Dendritic cell treated with granulocyte-macrophage colony-stimulating factor and Interleukin-4, amounts not matched to agents 40 ng/mL and 50 ng/mL, for 4 days (primary cell): Measurements from ENCODE around the gene CCDC192.
"Not testable (repeated sequence)": the region's sequence is repeated elsewhere in the genome, so short reads cannot be mapped to it uniquely, and the experiment has no call there.

Source experiments
- H3K27ac Mint-ChIP-seq: one replicate; pipeline ENCODE4 v1.8.0; 2022; ENCODE audit warnings: mild to moderate bottlenecking, mixed read lengths
- H3K27me3 Mint-ChIP-seq: one replicate; pipeline ENCODE4 v1.8.0; 2022; ENCODE audit warnings: mild to moderate bottlenecking, mixed read lengths
- H3K36me3 Mint-ChIP-seq: one replicate; pipeline ENCODE4 v1.8.0; 2022; ENCODE audit warnings: low read depth, mixed read lengths
- H3K4me1 Mint-ChIP-seq: one replicate; pipeline ENCODE4 v1.8.0; 2022; ENCODE audit warnings: low read depth, mixed read lengths
- H3K4me3 Mint-ChIP-seq: one replicate; pipeline ENCODE4 v1.8.0; 2022; ENCODE audit warnings: mild to moderate bottlenecking, moderate library complexity, mixed read lengths
- H3K9me3 Mint-ChIP-seq: one replicate; pipeline ENCODE4 v1.8.0; 2022; ENCODE audit warnings: mixed read lengths
- intact Hi-C: fragments of 100-400 bp; cut with micrococcal nuclease; formaldehyde crosslinking; loops from one replicate; pipeline ENCODE4 v1.15.0; 2022

CCDC192 gene, protein sequence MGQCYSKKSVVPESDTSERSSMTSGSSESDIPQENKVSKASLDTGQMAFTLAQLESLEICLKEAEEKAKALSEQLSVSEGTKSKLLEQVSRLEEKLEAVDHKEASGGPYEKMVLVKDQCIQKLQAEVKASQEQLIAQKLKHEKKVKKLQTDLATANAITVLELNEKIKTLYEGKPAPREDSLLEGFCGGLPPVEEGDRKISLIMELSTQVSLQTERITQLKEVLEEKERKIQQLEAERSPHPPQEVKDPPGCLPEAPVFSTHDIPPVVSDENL

DNA sequence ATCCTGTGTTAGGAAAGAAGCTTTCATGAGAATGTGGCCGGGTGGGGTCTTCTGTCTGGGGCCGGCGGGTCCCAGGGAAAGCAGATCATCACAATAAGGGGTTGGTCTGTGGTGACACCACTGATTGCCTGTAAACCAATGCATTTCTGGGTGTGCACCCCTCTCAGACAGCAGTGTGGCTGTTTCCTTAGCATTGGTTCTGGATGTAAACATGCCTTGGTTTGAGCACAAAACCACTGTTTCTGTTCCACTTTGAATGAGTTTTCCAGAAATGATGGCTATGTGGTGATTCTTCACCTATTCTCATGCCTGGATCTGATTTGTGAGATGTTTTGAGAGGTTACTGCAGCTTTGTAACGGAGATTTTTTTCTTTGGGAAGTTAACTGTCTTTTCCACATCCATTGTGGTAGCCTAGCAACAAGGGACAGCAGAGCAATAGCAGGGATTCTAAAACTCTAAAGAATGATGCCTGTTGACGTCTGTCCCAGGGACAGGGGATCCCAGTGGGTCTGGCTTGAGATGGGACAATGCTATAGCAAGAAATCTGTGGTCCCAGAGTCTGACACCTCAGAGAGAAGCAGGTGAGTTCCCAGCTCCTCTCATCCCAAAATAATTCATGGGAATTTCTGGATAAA, at the start of gene CCDC192:
Gene CCDC192, plus strand, starts transcription at position 466 of the 636 bp plus-strand sequence. Its CDS starts 55 bp downstream, at position 521.
- Mint-ChIP-seq H3K4me1 (peaks cover 6% of the 10 kb centered on the region), H3K36me3 (no peaks in the 10 kb centered on the region), H3K9me3 (no peaks in the 10 kb centered on the region), H3K27me3 (no peaks in the 10 kb centered on the region), H3K4me3 (no peak within 1 kb of the TSS), H3K27ac (no peak within 1 kb of the TSS)
- intact Hi-C loops = no loop called here

DNA sequence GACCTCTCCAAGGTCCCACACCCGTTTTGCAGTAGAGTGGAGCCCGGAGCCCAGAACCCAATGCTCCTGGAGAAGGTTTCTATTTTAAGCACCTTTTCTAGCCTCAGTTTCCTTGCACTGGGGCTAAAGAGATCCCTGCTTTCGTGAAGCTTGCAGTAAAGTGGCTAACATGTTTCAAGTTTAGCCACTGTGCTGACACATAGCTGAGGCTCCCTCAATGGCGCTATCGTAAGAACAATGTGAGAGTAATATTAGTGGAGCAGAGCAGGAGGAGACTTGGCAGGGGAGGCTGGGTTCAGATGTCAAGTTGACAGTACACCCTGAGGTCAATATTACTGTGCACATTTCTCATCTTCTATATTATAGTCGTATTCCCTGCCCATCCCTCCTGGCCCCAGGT, 46.4 kb upstream of the CCDC192 start:
- Mint-ChIP-seq H3K9me3 (no peaks in the 10 kb centered on the region), H3K36me3 (no peaks in the 10 kb centered on the region), H3K27me3 (no peaks in the 10 kb centered on the region), H3K4me3 (no peak overlapping the region), H3K27ac (no peak overlapping the region), H3K4me1 (no peaks in the 10 kb centered on the region)
- intact Hi-C loops = no loop called here

DNA sequence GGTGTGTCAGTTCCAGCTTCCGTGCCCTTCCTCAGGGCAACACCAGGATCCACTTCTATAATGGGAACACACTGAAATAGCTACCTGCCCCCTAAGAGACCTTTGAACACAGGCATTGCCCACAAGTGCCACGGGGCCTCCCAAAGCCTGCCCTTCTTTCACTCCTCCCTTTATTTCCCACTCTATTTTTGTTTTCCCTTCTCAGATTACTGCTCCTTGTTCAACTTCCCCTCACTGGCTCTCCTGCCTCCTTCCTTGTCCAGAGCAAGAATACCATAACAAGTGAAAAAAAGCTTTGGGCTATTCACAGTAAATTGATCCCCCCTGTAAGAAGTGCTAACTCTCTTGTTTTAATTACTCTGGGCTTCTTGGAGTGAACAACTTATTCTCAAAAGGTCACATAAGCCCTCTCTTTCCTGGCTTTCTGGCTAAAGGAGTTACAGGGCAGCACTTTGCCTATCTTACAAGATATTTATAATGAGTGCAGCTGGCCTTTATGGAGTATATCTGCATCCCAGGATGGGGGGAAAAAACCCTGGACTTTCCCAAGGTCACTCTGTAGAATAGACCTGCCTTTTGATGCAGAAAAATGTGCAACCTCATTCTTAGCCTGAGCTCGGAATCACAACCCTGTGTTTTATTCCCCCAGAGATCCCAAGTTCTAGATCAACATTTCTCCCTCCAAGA, 43.0 kb upstream of the CCDC192 start:
- Mint-ChIP-seq H3K36me3 (no peaks in the 10 kb centered on the region), H3K4me3 (no peak overlapping the region), H3K4me1 (no peaks in the 10 kb centered on the region), H3K27ac (no peak overlapping the region), H3K27me3 (no peaks in the 10 kb centered on the region), H3K9me3 (no peaks in the 10 kb centered on the region)
- intact Hi-C loops = no loop called here

DNA sequence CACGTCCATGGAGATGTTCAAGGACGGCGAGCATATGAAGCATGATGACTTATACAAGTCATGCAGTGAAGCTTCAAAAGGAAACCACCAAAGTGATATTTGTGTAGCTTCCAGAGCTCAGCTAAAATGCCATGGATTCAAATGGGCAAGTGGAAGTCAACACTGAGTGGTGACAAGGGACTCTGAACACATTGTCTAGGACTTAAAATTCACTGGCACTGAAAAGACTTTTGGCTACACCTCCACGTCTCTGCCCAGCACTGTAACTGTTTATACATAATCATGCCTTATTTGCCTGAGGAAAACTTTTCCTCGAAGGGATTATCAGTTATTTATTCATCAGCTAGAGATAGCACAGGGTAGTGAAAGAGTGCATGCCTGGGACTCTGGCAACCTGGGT, 39.1 kb upstream of the CCDC192 start:
- Mint-ChIP-seq H3K9me3 (no peaks in the 10 kb centered on the region), H3K4me3 (no peak overlapping the region), H3K36me3 (no peaks in the 10 kb centered on the region), H3K4me1 (no peaks in the 10 kb centered on the region), H3K27ac (no peak overlapping the region), H3K27me3 (no peaks in the 10 kb centered on the region)
- intact Hi-C loops = no loop called here

DNA sequence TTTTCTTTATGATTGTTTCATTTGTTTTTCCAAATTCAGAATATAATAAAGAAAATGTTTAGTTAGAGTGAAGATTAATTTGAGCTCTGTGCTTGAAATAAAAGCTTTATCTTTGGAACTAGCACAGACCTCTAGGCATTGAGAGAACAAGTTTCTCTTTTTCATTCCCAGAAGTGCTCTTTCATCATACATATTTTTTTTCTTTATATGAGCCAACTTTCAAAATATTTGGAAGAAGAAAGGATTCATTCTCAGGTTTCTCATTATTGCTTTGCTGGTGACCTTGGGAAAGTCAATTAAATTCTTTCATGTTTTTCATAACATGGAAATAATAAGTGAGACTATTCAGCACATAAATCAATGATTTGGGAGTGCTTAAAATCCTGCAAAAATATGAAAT, 37.5 kb upstream of the CCDC192 start:
- intact Hi-C loops = no loop called here
- no peak overlapping the region for H3K27ac Mint-ChIP-seq

DNA sequence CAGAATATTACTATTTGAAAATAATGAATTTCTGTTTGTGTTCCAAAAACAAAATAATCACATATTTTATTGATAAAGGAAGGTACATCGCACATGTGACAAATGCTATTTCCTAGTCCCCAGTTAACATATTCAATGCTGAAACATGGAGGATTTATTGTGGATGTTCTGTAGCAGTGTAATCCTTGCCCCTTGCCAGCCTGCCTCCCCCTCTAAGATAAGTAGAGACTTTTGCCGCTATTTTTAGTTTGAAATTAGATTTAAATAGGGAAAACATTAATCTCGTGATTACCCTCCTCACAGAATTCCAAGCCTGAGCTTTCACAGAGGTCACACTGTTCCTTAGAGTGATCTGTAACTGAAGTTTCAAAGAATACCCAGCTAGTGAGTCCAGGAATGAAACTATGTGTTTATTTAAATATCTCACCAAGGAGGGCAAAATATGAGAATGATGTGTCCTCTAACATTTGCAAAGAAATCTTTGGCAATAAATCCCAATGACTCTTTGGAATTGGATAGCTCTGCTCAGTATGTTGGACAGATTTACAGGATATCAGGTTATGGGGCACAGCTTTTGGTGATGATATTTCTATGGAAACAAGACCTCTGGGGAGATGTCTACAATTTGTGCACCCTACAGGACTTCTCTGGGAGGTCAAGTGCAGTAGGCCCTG, 37.0 kb upstream of the CCDC192 start:
- Mint-ChIP-seq H3K4me1 (no peaks in the 10 kb centered on the region), H3K4me3 (no peak overlapping the region), H3K9me3 (no peaks in the 10 kb centered on the region), H3K27me3 (no peaks in the 10 kb centered on the region), H3K27ac (no peak overlapping the region), H3K36me3 (no peaks in the 10 kb centered on the region)
- intact Hi-C loops = no loop called here

More for the DNA sequence above, 37.5 kb upstream of the CCDC192 start:
- no peaks in the 10 kb centered on the region for H3K36me3 Mint-ChIP-seq
- no peaks in the 10 kb centered on the region for H3K27me3 Mint-ChIP-seq
- H3K4me3 Mint-ChIP-seq = no peak overlapping the region
- H3K9me3 Mint-ChIP-seq = no peaks in the 10 kb centered on the region
- H3K4me1 Mint-ChIP-seq = no peaks in the 10 kb centered on the region

DNA sequence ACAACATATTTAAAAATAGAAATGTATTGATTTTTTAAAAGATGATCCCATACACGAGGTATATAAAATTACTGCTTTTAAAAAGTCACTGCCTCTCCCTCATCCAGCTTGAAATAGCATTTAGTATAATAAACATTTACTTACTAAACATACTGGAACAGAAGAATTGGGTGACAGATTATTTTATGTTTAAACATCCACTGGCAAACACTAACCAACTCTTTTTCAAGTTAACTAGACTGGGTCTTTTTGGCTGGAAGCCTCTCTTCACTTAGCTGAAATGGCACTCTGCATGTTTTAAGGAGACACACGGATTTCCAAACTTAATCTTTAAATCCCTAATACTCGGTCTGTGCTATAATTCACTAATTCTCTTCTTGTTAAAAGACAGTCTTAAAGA, 35.3 kb upstream of the CCDC192 start:
- Mint-ChIP-seq H3K36me3 (no peaks in the 10 kb centered on the region), H3K4me3 (no peak overlapping the region), H3K27me3 (no peaks in the 10 kb centered on the region), H3K4me1 (no peaks in the 10 kb centered on the region), H3K27ac (no peak overlapping the region), H3K9me3 (no peaks in the 10 kb centered on the region)
- intact Hi-C loops = no loop called here

DNA sequence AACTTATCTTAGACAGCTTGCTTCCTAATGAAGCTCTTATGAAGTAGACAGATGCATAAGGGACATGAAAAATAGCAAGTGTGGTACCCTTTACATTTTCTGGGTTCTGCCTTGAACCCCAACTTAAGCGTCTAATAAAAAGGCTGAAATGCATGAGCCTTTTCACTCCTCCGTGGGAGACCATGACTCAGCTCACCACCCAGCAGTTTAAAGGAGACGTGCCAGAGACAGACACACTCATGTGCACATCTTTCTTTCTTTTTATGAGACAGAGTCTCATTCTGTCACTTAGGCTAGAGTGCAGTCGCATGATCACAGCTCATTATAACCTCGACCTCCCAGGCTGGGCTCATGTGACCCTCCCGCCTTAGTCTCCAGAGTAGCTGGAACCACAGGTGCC, 32.0 kb upstream of the CCDC192 start:
- no peaks in the 10 kb centered on the region for H3K36me3 Mint-ChIP-seq
- intact Hi-C loops = no loop called here
- no peaks in the 10 kb centered on the region for H3K27me3 Mint-ChIP-seq
- H3K27ac Mint-ChIP-seq = no peak overlapping the region
- H3K9me3 Mint-ChIP-seq = no peaks in the 10 kb centered on the region
- no peak overlapping the region for H3K4me3 Mint-ChIP-seq
- no peaks in the 10 kb centered on the region for H3K4me1 Mint-ChIP-seq

DNA sequence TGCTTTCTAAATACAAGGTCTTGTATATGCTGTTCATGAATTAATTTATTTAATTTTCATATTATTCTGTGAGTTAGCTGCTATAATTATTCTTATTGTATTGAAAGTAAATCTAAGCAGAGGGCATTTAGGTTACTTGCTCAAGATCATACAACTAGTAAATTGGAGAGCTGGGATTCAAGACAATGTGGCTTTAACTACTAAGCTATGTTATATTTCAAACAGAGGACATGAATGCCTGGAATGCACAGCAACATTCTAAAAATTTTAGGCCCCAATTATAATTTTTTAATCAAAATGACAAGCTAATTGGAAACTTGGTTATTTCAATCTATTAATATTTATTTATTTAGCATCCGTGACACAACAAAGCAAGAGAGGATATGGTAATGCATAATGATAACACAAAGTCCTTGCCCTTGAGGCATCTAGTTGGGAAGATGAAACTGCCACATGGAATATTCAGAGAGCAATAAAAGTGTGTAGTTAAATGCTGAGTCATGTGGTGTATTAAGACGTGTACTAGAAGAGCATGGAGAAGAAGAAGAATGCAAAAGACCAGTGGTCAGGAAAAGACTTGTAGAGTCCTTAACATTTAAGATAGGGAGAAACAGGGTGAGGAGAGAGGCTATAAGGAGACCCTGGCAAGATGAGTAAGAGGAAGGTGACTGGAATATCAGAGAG, 29.9 kb upstream of the CCDC192 start:
- no peaks in the 10 kb centered on the region for H3K4me1 Mint-ChIP-seq
- no peaks in the 10 kb centered on the region for H3K9me3 Mint-ChIP-seq
- H3K4me3 Mint-ChIP-seq = no peak overlapping the region
- no peaks in the 10 kb centered on the region for H3K36me3 Mint-ChIP-seq
- H3K27me3 Mint-ChIP-seq = no peaks in the 10 kb centered on the region
- intact Hi-C loops = no loop called here
- H3K27ac Mint-ChIP-seq = no peak overlapping the region

DNA sequence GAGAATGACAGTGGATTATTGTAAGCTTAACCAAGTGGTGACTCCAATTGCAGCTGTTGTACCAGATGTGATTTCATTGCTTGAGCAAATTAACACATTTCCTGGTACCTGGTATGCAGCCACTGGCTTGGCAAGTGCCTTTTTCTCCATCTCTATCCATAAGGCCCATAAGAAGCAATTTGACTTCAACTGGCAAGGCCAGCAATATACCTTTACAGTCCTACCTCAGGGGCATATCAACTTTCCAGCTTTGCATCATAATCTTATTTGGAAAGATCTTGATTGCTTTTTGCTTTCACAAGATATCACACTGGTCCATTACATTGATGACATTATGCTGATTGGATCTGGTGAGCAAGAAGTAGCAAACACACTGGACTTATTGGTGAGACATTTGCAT, 26.2 kb upstream of the CCDC192 start:
- H3K9me3 Mint-ChIP-seq, H3K36me3 Mint-ChIP-seq, H3K27ac Mint-ChIP-seq, H3K4me1 Mint-ChIP-seq, intact Hi-C loops, H3K4me3 Mint-ChIP-seq, H3K27me3 Mint-ChIP-seq: not testable (repeated sequence)

DNA sequence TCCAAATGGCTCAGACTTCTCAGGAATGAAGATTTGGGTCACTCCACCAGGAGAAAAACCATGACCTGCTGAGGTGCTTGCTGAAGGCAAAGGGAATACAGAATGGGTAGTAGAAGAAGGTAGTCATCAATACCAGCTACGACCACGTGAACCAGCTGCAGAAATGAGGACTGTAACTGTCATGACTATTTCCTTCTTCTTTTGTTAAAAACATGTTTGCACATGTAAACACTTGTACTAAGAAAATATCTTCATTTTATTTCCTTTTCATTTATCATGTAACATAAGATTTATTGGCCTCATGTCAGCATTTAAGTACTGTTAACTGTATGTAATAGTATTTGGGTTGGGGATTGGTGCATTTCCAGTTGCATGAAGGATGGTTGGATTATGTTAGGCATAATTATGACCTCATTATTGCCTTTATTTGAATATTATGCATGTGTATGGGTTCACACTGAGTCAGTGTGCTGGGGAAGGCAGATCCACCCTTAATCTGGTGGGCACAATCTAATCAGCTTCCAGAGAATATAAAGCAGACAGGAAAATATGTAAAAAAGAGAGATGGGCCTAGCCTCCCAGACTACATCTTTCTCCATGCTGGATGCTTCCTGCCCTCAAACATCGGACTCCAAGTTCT, 23.4 kb upstream of the CCDC192 start:
- H3K4me1 Mint-ChIP-seq, H3K4me3 Mint-ChIP-seq, intact Hi-C loops, H3K27me3 Mint-ChIP-seq, H3K36me3 Mint-ChIP-seq, H3K27ac Mint-ChIP-seq: not testable (repeated sequence)
- H3K9me3 Mint-ChIP-seq = peaks cover 16% of the 10 kb centered on the region

DNA sequence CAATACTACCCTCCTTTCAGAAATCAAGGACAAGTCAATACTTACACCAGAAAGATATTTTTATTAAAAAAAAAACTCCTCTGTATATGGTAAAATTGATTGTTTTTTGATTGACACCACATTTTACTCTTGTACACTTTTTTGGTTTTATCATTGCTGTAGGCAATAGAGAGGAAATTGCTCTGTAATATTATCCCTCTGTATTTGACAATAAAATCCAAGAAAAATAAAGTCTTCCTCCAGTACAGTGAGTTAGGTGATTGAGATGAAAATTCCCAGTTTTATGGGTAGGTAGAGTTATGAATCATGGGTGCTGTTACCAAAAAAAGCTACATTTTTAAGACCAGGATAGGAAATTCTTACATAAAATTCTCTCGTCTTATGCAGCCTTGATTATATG, 22.6 kb upstream of the CCDC192 start:
- Mint-ChIP-seq H3K4me3 (no peak overlapping the region), H3K9me3 (peaks cover 16% of the 10 kb centered on the region), H3K27me3 (no peaks in the 10 kb centered on the region), H3K36me3 (no peaks in the 10 kb centered on the region), H3K27ac (no peak overlapping the region), H3K4me1 (no peaks in the 10 kb centered on the region)
- intact Hi-C loops = no loop called here

DNA sequence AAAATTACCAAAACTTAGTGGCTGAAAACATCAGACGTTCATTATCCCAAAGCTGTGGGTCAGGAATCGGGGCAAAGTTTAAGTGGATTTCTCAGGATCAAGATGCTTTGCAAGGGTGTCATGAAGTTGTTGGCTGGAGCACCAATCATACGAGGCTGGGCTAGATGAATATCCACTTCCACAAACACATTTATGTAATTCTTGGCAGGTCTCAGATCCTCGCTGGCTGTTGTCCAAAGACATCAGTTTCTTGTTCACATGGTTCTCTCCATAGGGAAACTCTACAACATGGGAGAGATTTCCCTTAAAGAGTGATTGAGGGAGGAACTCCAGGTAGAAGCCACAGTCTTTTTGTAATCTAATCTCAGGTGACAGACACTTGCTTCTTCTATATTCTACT, 20.2 kb upstream of the CCDC192 start:
- H3K27me3 Mint-ChIP-seq = no peaks in the 10 kb centered on the region
- peaks cover 16% of the 10 kb centered on the region for H3K9me3 Mint-ChIP-seq
- H3K27ac Mint-ChIP-seq = no peak overlapping the region
- intact Hi-C loops = no loop called here
- no peak overlapping the region for H3K4me3 Mint-ChIP-seq
- no peaks in the 10 kb centered on the region for H3K4me1 Mint-ChIP-seq
- no peaks in the 10 kb centered on the region for H3K36me3 Mint-ChIP-seq
